SU-DHL-6 (cell line): ENCODE results near the gene CEP170.

Experiments
- CTCF ChIP-seq: fragments of 200-600 bp; sonication (generic); IDR thresholded peaks from one replicate; pipeline ENCODE4 v1.5.1; 2017; ENCODE audit warnings: antibody characterized with exemption, mild to moderate bottlenecking, low read length, moderate library complexity; ENCODE audit not compliant: insufficient read depth, poor library complexity, severe bottlenecking
- EZH2phosphoT487 ChIP-seq: fragments of 200-600 bp; sonication (generic), shearing (Covaris generic); conservative IDR thresholded peaks from 2 replicates; pipeline ENCODE4 v1.6.1; 2018; ENCODE audit warnings: mild to moderate bottlenecking, antibody characterized with exemption, low read length, moderate library complexity, mixed read lengths

GRCh38 chr1:243287123-243287460, 32.0 kb upstream of the CEP170 start:
- TF ChIP-seq CTCF, result no peak
- TF ChIP-seq EZH2phosphoT487, result no peak
